Prostate gland (tissue), 2 donors: Measurements from ENCODE around the gene TRPM3.

Experiments used
- CTCF ChIP-seq, 4 experiments: fragments of 200-600 bp in 2 of 4; fragments of 450-650 bp in 2 of 4; sonication (generic) in 2 of 4; IDR thresholded peaks; 1 replicate in 3 of 4; 2 replicates in 1 of 4; pipeline ENCODE4 v1.5.1; 2016 to 2019; ENCODE audit warnings: antibody characterized with exemption in 4 of 4, mild to moderate bottlenecking in 2 of 4, moderate library complexity in 2 of 4
- POLR2A ChIP-seq: fragments of 450-650 bp; IDR thresholded peaks from one replicate; pipeline ENCODE4 v1.6.1; 2016; ENCODE audit warnings: antibody characterized with exemption, mild to moderate bottlenecking
- POLR2AphosphoS5 ChIP-seq: sonication (generic); formaldehyde crosslinking; IDR thresholded peaks from one replicate; pipeline ENCODE4 v1.6.1; 2017; ENCODE audit warnings: antibody characterized with exemption

- TF ChIP-seq POLR2A (no peak), CTCF (IDR thresholded peaks at IDR 0.05) (no peak), POLR2AphosphoS5 (no peak)
Observed at GRCh38 chr9:70923961-70924360, 197.5 kb downstream of the TRPM3 start.
